ENCODE data around the gene DLG1. TPM values are rescaled to one million over a fixed set of nuclear protein-coding genes. Genes with fewer than 3 reads are reported as not detected.

The DLG1 gene
- polyA plus RNA-seq, 1 donor from 2014 or later, result 43.9 TPM

DNA sequence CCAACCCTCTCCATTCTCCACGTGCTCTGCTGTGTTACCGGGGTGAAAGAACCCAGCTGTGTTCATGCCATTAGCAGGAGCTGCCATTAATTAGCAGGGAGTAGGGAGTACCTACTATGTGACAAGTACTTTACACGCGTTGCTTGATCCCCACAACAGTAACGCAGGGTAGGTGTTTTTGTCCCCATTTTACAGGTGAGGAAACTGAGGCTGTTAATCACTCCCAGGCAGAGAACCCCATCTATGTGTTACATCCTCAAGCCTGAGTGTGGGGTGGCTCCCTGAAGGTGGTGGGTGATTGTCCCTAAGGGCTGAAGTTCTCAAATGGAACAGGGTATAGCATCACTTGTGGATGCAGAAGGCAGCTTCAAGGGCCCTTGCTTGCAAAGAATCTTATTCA, 291.6 kb downstream of the DLG1 start:
- Histone ChIP-seq H3K9me2 (ENCODE audit: insufficient read depth, low read length) (no peaks in the 10 kb centered on the region), H3K4me3 (ENCODE audit: low read length) (no peak overlapping the region), H4K20me1 (ENCODE audit: insufficient read depth) (no peaks in the 10 kb centered on the region), H3F3A (ENCODE audit: insufficient read depth, low read length, poor library complexity, severe bottlenecking) (no peaks in the 10 kb centered on the region), H3K79me2 (replicated peaks; ENCODE audit: insufficient read depth, low read length) (no peaks in the 10 kb centered on the region), H3K9me3 (ENCODE audit: low read length) (no peaks in the 10 kb centered on the region), H3K27me3 (ENCODE audit: insufficient read depth, low read depth, low read length) (peaks cover 4% of the 10 kb centered on the region), H3K4me2 (ENCODE audit: low read length) (no peak overlapping the region), H3K27ac (ENCODE audit: low read length) (no peak overlapping the region), H2AFZ (ENCODE audit: low read depth, low read length) (no peak overlapping the region), H3K36me3 (ENCODE audit: insufficient read depth, low read length) (no peaks in the 10 kb centered on the region), H3K9ac (ENCODE audit: low read length) (no peak overlapping the region)
- TF ChIP-seq TAF1 (IDR thresholded peaks at IDR 0.05; ENCODE audit: low read depth) (no peak), EZH2 (IDR thresholded peaks at IDR 0.05; ENCODE audit: borderline replicate concordance, insufficient read depth, low read length, poor library complexity, severe bottlenecking) (no peak), REST (IDR thresholded peaks at IDR 0.05; ENCODE audit: borderline replicate concordance) (no peak), POLR2AphosphoS5 (IDR thresholded peaks at IDR 0.05) (no peak), RAD21 (conservative IDR thresholded peaks at IDR 0.05) (no peak), MXI1 (conservative IDR thresholded peaks at IDR 0.05; ENCODE audit: poor library complexity, severe bottlenecking) (no peak), EP300 (conservative IDR thresholded peaks at IDR 0.05; ENCODE audit: poor library complexity, severe bottlenecking) (no peak), SMC3 (conservative IDR thresholded peaks at IDR 0.05; ENCODE audit: poor library complexity) (no peak)
- TF ChIP-seq, protein P1, sequence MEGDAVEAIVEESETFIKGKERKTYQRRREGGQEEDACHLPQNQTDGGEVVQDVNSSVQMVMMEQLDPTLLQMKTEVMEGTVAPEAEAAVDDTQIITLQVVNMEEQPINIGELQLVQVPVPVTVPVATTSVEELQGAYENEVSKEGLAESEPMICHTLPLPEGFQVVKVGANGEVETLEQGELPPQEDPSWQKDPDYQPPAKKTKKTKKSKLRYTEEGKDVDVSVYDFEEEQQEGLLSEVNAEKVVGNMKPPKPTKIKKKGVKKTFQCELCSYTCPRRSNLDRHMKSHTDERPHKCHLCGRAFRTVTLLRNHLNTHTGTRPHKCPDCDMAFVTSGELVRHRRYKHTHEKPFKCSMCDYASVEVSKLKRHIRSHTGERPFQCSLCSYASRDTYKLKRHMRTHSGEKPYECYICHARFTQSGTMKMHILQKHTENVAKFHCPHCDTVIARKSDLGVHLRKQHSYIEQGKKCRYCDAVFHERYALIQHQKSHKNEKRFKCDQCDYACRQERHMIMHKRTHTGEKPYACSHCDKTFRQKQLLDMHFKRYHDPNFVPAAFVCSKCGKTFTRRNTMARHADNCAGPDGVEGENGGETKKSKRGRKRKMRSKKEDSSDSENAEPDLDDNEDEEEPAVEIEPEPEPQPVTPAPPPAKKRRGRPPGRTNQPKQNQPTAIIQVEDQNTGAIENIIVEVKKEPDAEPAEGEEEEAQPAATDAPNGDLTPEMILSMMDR (IDR thresholded peaks at IDR 0.05; ENCODE audit: poor library complexity, severe bottlenecking), result no peak

DNA sequence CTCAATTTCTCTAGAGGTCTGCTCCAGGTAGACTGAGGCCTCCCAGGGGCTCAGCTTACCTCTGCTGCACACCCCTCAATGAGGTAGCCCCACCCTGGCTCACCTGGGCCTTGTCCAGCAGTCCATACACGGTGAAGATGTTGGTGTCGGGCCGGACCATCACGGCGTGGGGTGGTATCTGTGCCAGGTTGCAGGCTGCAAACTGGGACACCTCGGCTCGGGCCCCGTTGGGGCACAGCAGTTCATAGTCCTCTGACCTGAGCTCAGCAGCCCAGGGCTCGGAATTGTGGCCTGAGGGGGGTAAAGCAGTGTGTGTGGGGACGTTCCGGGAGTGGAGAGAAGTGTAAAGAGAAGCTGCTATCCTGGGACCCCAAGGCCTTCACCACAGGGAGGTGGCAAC, 292.0 kb downstream of the DLG1 start:
- Histone ChIP-seq H3K79me2 (replicated peaks; ENCODE audit: insufficient read depth, low read length) (no peaks in the 10 kb centered on the region), H3F3A (ENCODE audit: insufficient read depth, low read length, poor library complexity, severe bottlenecking) (no peaks in the 10 kb centered on the region), H3K9ac (ENCODE audit: low read length) (no peak overlapping the region), H2AFZ (ENCODE audit: low read depth, low read length) (no peak overlapping the region), H3K9me2 (ENCODE audit: insufficient read depth, low read length) (no peaks in the 10 kb centered on the region), H3K27ac (ENCODE audit: low read length) (no peak overlapping the region), H4K20me1 (ENCODE audit: insufficient read depth) (no peaks in the 10 kb centered on the region), H3K27me3 (ENCODE audit: insufficient read depth, low read depth, low read length) (peaks cover 4% of the 10 kb centered on the region), H3K36me3 (ENCODE audit: insufficient read depth, low read length) (no peaks in the 10 kb centered on the region), H3K4me2 (ENCODE audit: low read length) (no peak overlapping the region), H3K9me3 (ENCODE audit: low read length) (no peaks in the 10 kb centered on the region), H3K4me3 (ENCODE audit: low read length) (no peak overlapping the region)
- TF ChIP-seq EP300 (conservative IDR thresholded peaks at IDR 0.05; ENCODE audit: poor library complexity, severe bottlenecking) (no peak), POLR2AphosphoS5 (IDR thresholded peaks at IDR 0.05) (no peak), SMC3 (conservative IDR thresholded peaks at IDR 0.05; ENCODE audit: poor library complexity) (no peak), RAD21 (conservative IDR thresholded peaks at IDR 0.05) (no peak), MXI1 (conservative IDR thresholded peaks at IDR 0.05; ENCODE audit: poor library complexity, severe bottlenecking) (no peak), REST (IDR thresholded peaks at IDR 0.05; ENCODE audit: borderline replicate concordance) (no peak), EZH2 (IDR thresholded peaks at IDR 0.05; ENCODE audit: borderline replicate concordance, insufficient read depth, low read length, poor library complexity, severe bottlenecking) (no peak), TAF1 (IDR thresholded peaks at IDR 0.05; ENCODE audit: low read depth) (no peak)
- TF ChIP-seq, protein P1 (IDR thresholded peaks at IDR 0.05; ENCODE audit: poor library complexity, severe bottlenecking), result no peak

Data from neural cell (in vitro differentiated cells).